H9 (cell line): ENCODE measurements around the gene PXK. TPM values are rescaled to one million over a fixed set of nuclear protein-coding genes. Genes with fewer than 3 reads are reported as not detected.

ENCODE experiments used
- DNase-seq: peaks from one replicate; pipeline ENCODE4 v3.0.0-alpha.2; 2017
- H2AFZ ChIP-seq: one replicate; pipeline ENCODE4 v1.6.1; 2013; ENCODE audit warnings: mild to moderate bottlenecking, low read length, control low read depth, moderate library complexity
- H2AK5ac ChIP-seq: 2 replicates; pipeline ENCODE4 v1.6.1; 2013; ENCODE audit warnings: low read length, control low read depth, mixed read lengths; ENCODE audit not compliant: insufficient read length
- H2BK120ac ChIP-seq: one replicate; pipeline ENCODE4 v1.6.1; 2013; ENCODE audit warnings: low read depth, mild to moderate bottlenecking, low read length, control low read depth, inconsistent platforms; ENCODE audit not compliant: poor library complexity, severe bottlenecking
- H2BK12ac ChIP-seq: 2 replicates; pipeline ENCODE4 v1.6.1; 2013; ENCODE audit warnings: low read length, control low read depth, mixed read lengths, low read depth; ENCODE audit not compliant: insufficient read length
- H2BK15ac ChIP-seq: 2 replicates; pipeline ENCODE4 v1.6.1; 2013; ENCODE audit warnings: low read depth, low read length, control low read depth
- H2BK20ac ChIP-seq: one replicate; pipeline ENCODE4 v1.6.1; 2013; ENCODE audit warnings: low read depth, mild to moderate bottlenecking, low read length, control low read depth, inconsistent platforms; ENCODE audit not compliant: poor library complexity, severe bottlenecking
- H2BK5ac ChIP-seq: 2 replicates; pipeline ENCODE4 v1.6.1; 2013; ENCODE audit warnings: low read length, control low read depth, mixed read lengths; ENCODE audit not compliant: insufficient read length
- H3K14ac ChIP-seq: 2 replicates; pipeline ENCODE4 v1.6.1; 2013; ENCODE audit warnings: low read length, control low read depth; ENCODE audit not compliant: insufficient read depth
- H3K18ac ChIP-seq: 2 replicates; pipeline ENCODE4 v1.6.1; 2013; ENCODE audit warnings: low read depth, mild to moderate bottlenecking, mixed read lengths, low read length, control low read depth; ENCODE audit not compliant: insufficient read length
- H3K23ac ChIP-seq: 2 replicates; pipeline ENCODE4 v1.6.1; 2013; ENCODE audit warnings: low read length, control low read depth, mixed read lengths, low read depth; ENCODE audit not compliant: insufficient read length
- H3K23me2 ChIP-seq: 2 replicates; pipeline ENCODE4 v1.6.1; 2013; ENCODE audit warnings: low read depth, mild to moderate bottlenecking, mixed read lengths, low read length, control low read depth; ENCODE audit not compliant: insufficient read length, poor library complexity, severe bottlenecking
- H3K27ac ChIP-seq: 2 replicates; pipeline ENCODE4 v1.5.1; 2013; ENCODE audit warnings: low read length, control low read depth, mixed read lengths, low read depth; ENCODE audit not compliant: insufficient read length
- H3K27me3 ChIP-seq: 2 replicates; pipeline ENCODE4 v1.6.1; 2013; ENCODE audit warnings: low read length, control low read depth, inconsistent platforms; ENCODE audit not compliant: insufficient read depth
- H3K4ac ChIP-seq: 2 replicates; pipeline ENCODE4 v1.6.1; 2013; ENCODE audit warnings: low read depth, mild to moderate bottlenecking, control low read depth, inconsistent platforms, low read length, moderate library complexity
- H3K4me1 ChIP-seq: 2 replicates; pipeline ENCODE4 v1.6.1; 2013; ENCODE audit warnings: low read length, control low read depth, inconsistent platforms; ENCODE audit not compliant: insufficient read depth
- H3K4me2 ChIP-seq: 2 replicates; pipeline ENCODE4 v1.6.1; 2013; ENCODE audit warnings: low read length, control low read depth, mixed read lengths; ENCODE audit not compliant: insufficient read length, insufficient read depth
- H3K56ac ChIP-seq: 2 replicates; pipeline ENCODE4 v1.6.1; 2013; ENCODE audit warnings: low read depth, mild to moderate bottlenecking, mixed read lengths, low read length, control low read depth; ENCODE audit not compliant: insufficient read length
- H3K79me1 ChIP-seq: 2 replicates; pipeline ENCODE4 v1.6.1; 2013; ENCODE audit warnings: low read depth, mild to moderate bottlenecking, moderate library complexity, low read length, control low read depth, inconsistent platforms; ENCODE audit not compliant: insufficient read depth, poor library complexity, severe bottlenecking
- H3K79me2 ChIP-seq: 2 replicates; pipeline ENCODE4 v1.6.1; 2013; ENCODE audit warnings: low read length, control low read depth, inconsistent platforms; ENCODE audit not compliant: insufficient read depth
- H3K9ac ChIP-seq: 2 replicates; pipeline ENCODE4 v1.6.1; 2013; ENCODE audit warnings: low read length, control low read depth, mixed read lengths; ENCODE audit not compliant: insufficient read length; ENCODE audit errors: extremely low read depth
- H3K9me3 ChIP-seq: one replicate; pipeline ENCODE4 v1.6.1; 2013; ENCODE audit warnings: low read depth, low read length, inconsistent platforms; ENCODE audit not compliant: control insufficient read depth
- H3T11ph ChIP-seq: one replicate; pipeline ENCODE4 v1.6.1; 2013; ENCODE audit warnings: mild to moderate bottlenecking, low read length, control low read depth, inconsistent platforms
- H4K20me1 ChIP-seq: one replicate; pipeline ENCODE4 v1.6.1; 2013; ENCODE audit not compliant: control insufficient read depth, insufficient read length, insufficient read depth
- H4K5ac ChIP-seq: 2 replicates; pipeline ENCODE4 v1.6.1; 2013; ENCODE audit warnings: low read depth, mild to moderate bottlenecking, mixed read lengths, low read length, control low read depth; ENCODE audit not compliant: insufficient read length
- H4K8ac ChIP-seq: replicated peaks from 2 replicates; pipeline ENCODE4 v1.6.1; 2013; ENCODE audit warnings: low read length, control low read depth, mixed read lengths, low read depth; ENCODE audit not compliant: insufficient read length
- H4K91ac ChIP-seq: 2 replicates; pipeline ENCODE4 v1.6.1; 2013; ENCODE audit warnings: low read depth, mild to moderate bottlenecking, moderate library complexity, mixed read lengths, low read length, control low read depth; ENCODE audit not compliant: insufficient read length
- H3K27ac Mint-ChIP-seq, 3 experiments: 2 replicates in 2 of 3; 3 replicates in 1 of 3; pipeline ENCODE4 v1.8.0; 2020 to 2021; ENCODE audit warnings: mixed read lengths in 3 of 3, mild to moderate bottlenecking in 1 of 3, moderate library complexity in 1 of 3
- H3K27me3 Mint-ChIP-seq: 2 replicates; pipeline ENCODE4 v1.8.0; 2021; ENCODE audit warnings: low read depth, mild to moderate bottlenecking, moderate library complexity, mixed read lengths
- H3K36me3 Mint-ChIP-seq, 3 experiments: 2 replicates in 2 of 3; 3 replicates in 1 of 3; pipeline ENCODE4 v1.8.0; 2020 to 2021; ENCODE audit warnings: low read depth in 3 of 3, mixed read lengths in 3 of 3; ENCODE audit not compliant: insufficient read depth in 1 of 3
- H3K4me1 Mint-ChIP-seq, 2 experiments: 2 replicates each; pipeline ENCODE4 v1.8.0; 2020; ENCODE audit warnings: mixed read lengths in 2 of 2
- H3K4me3 Mint-ChIP-seq, 2 experiments: 2 replicates in 1 of 2; 3 replicates in 1 of 2; pipeline ENCODE4 v1.8.0; 2020 to 2021; ENCODE audit warnings: mild to moderate bottlenecking in 2 of 2, mixed read lengths in 2 of 2, moderate library complexity in 1 of 2
- H3K9me3 Mint-ChIP-seq, 2 experiments: 2 replicates in 1 of 2; 3 replicates in 1 of 2; pipeline ENCODE4 v1.8.0; 2020; ENCODE audit warnings: mild to moderate bottlenecking in 2 of 2, mixed read lengths in 2 of 2, moderate library complexity in 1 of 2
- CTCF ChIP-seq: fragments of 200-600 bp; sonication (generic); conservative IDR thresholded peaks from 3 replicates; pipeline ENCODE4 v1.8.0; 2021; ENCODE audit warnings: antibody characterized with exemption, mild to moderate bottlenecking
- WGBS: extraction: QIAGEN DNeasy Blood & Tissue Kit; methylation state at CpG from one replicate; pipeline ENCODE4 v1.1.7; 2013; ENCODE audit warnings: missing lambda C conversion rate, low lambda C conversion rate, mixed read lengths; ENCODE audit not compliant: insufficient read length; ENCODE audit errors: extremely low coverage; 5-methylcytosine and 5-hydroxymethylcytosine counted together
- total RNA-seq: library from RNA; stranded (reverse); gene quantifications from 2 replicates; pipeline ENCODE4 v1.2.1, GENCODE V29; 2021

PXK gene
- total RNA-seq, 1 experiment from 2014 or later = 3.3 TPM

GRCh38 chr3:58366699-58367098, 34.0 kb downstream of the PXK start:
- no peak overlapping the region for H2AFZ ChIP-seq
- Mint-ChIP-seq H3K27me3 (no peaks in the 10 kb centered on the region), H3K9me3 (no peaks in the 10 kb centered on the region), H3K4me3 (no peak overlapping the region), H3K27ac (no peak overlapping the region), H3K4me1 (peaks cover 13 to 16% of the 10 kb centered on the region in 2 experiments), H3K36me3 (no peaks in the 10 kb centered on the region; a peak in 2 of 7 replicates)
- no peaks in the 10 kb centered on the region for H3K79me2 ChIP-seq
- no peak for TF ChIP-seq CTCF
- H4K20me1 ChIP-seq = no peaks in the 10 kb centered on the region
- H2BK15ac ChIP-seq = no peak overlapping the region
- H3K27me3 ChIP-seq = no peaks in the 10 kb centered on the region
- WGBS = no CpG with 5 or more reads among the region's 1 CpG
- H3K23me2 ChIP-seq = no peaks in the 10 kb centered on the region
- H3K79me1 ChIP-seq = no peaks in the 10 kb centered on the region
- H2BK12ac ChIP-seq = no peak overlapping the region
- no peak overlapping the region for H4K5ac ChIP-seq
- H3K27ac ChIP-seq = no peak overlapping the region
- H3K23ac ChIP-seq = no peak overlapping the region
- no peak overlapping the region for H2BK20ac ChIP-seq
- H3K18ac ChIP-seq = no peak overlapping the region
- no peak overlapping the region for H4K8ac ChIP-seq
- no peak overlapping the region for H4K91ac ChIP-seq
- H3K4ac ChIP-seq = no peak overlapping the region
- no peak overlapping the region for H2AK5ac ChIP-seq
- H3K14ac ChIP-seq = no peak overlapping the region
- no peak for DNase-seq
- no peak overlapping the region for H3T11ph ChIP-seq
- H3K9me3 ChIP-seq = no peaks in the 10 kb centered on the region
- no peak overlapping the region for H2BK120ac ChIP-seq
- no peak overlapping the region for H3K9ac ChIP-seq
- H3K56ac ChIP-seq = no peak overlapping the region
- no peak overlapping the region for H3K4me2 ChIP-seq
- no peaks in the 10 kb centered on the region for H3K4me1 ChIP-seq
- H2BK5ac ChIP-seq = no peak overlapping the region
